H1 (cell line): Measurements from ENCODE around the gene SLC43A2. TPM values are rescaled to one million over a fixed set of nuclear protein-coding genes. Genes with fewer than 3 reads are reported as not detected.
A peak's percentile ranks its signal among the peaks of the same experiment; 100 is the strongest.

ENCODE experiments used
- ATF2 ChIP-seq: IDR thresholded peaks from 2 replicates; pipeline ENCODE4 v1.6.1; 2012; ENCODE audit warnings: low read length, inconsistent platforms
- FOSL1 ChIP-seq: IDR thresholded peaks from 2 replicates; pipeline ENCODE4 v1.6.1; 2011; ENCODE audit warnings: mild to moderate bottlenecking, low read depth, low read length, moderate library complexity; ENCODE audit not compliant: insufficient read depth
- KDM5A ChIP-seq: fragments of 200-600 bp; IDR thresholded peaks from 2 replicates; pipeline ENCODE4 v1.7.1; 2012; ENCODE audit warnings: mild to moderate bottlenecking, low read length, inconsistent platforms, mixed read lengths
- MAX ChIP-seq: IDR thresholded peaks from 2 replicates; pipeline ENCODE4 v1.6.1; 2012; ENCODE audit warnings: inconsistent platforms
- NANOG ChIP-seq: IDR thresholded peaks from 2 replicates; pipeline ENCODE4 v1.6.1; 2011; ENCODE audit warnings: low read length, low read depth, mild to moderate bottlenecking, inconsistent platforms; ENCODE audit not compliant: insufficient read depth, poor library complexity, severe bottlenecking
- PHF8 ChIP-seq: fragments of 200-600 bp; sonication (generic); conservative IDR thresholded peaks from 2 replicates; pipeline ENCODE4 v1.7.1; 2012; ENCODE audit warnings: low read depth, mild to moderate bottlenecking, inconsistent platforms, low read length, moderate library complexity
- POLR2A ChIP-seq, 2 experiments: IDR thresholded peaks; 1 replicate in 1 of 2; 2 replicates in 1 of 2; pipeline ENCODE4 v1.6.1; 2011; ENCODE audit warnings: low read depth in 2 of 2, low read length in 2 of 2, mild to moderate bottlenecking in 2 of 2; ENCODE audit errors: control extremely low read depth in 1 of 2
- POU5F1 ChIP-seq: IDR thresholded peaks from 2 replicates; pipeline ENCODE4 v1.6.1; 2011; ENCODE audit warnings: low read depth, mild to moderate bottlenecking, low read length, moderate library complexity
- SIX5 ChIP-seq: IDR thresholded peaks from 2 replicates; pipeline ENCODE4 v1.6.1; 2011; ENCODE audit warnings: mild to moderate bottlenecking, low read depth, low read length
- SP4 ChIP-seq: IDR thresholded peaks from 2 replicates; pipeline ENCODE4 v1.6.1; 2012; ENCODE audit warnings: low read length, inconsistent platforms
- SRF ChIP-seq: IDR thresholded peaks from 2 replicates; pipeline ENCODE4 v1.6.1; 2011; ENCODE audit warnings: mild to moderate bottlenecking, low read depth, low read length, moderate library complexity
- SUZ12 ChIP-seq: fragments of 200-600 bp; sonication (generic); IDR thresholded peaks from 2 replicates; pipeline ENCODE4 v1.6.1; 2012; ENCODE audit warnings: mild to moderate bottlenecking, inconsistent platforms, low read length, moderate library complexity, mixed read lengths
- TAF7 ChIP-seq: optimal IDR thresholded peaks from 2 replicates; pipeline ENCODE3; 2011; ENCODE audit warnings: low read depth, mild to moderate bottlenecking, inconsistent platforms, low read length, moderate library complexity, borderline replicate concordance
- YY1 ChIP-seq: IDR thresholded peaks from 2 replicates; pipeline ENCODE4 v1.6.1; 2011; ENCODE audit warnings: low read depth, mild to moderate bottlenecking, low read length
- polyA plus RNA-seq, 7 experiments: library from polyadenylated mRNA; depleted of rRNA in 3 of 7; stranded (reverse) in 5 of 7; unstranded in 2 of 7; fragments of >200 nt in 5 of 7; fragments of 200-250 nt in 2 of 7; gene quantifications; 1 replicate in 5 of 7; 2 replicates in 1 of 7; 4 replicates in 1 of 7; pipeline versions ENCODE4 v1.2.1 to v1.2.3, GENCODE V29; 2011 to 2013; ENCODE audit warnings: missing spikeins in 2 of 7, mixed read lengths in 2 of 7
- total RNA-seq: library from RNA; stranded (reverse); fragmentation: NEBNext Ultra II Directional; extraction: Animal tissue kit (Norgen Biotek cat#: 25700); gene quantifications from 2 replicates; pipeline ENCODE4 v1.2.1, GENCODE V29; 2021
- TF ChIP-seq, protein P1 (sequence below): IDR thresholded peaks from 2 replicates; pipeline ENCODE4 v1.6.1; 2011; ENCODE audit warnings: low read length, improper control_type of control experiment

The SLC43A2 gene
- total and polyA plus RNA-seq, 2 of the 8 experiments (the other 6 are each of a cell fraction or from before 2014, with no cell fraction given) = 6.6 to 10.5 TPM

- TF ChIP-seq TAF7 (peak; percentile 77), MAX (peak; percentile 31; the same call in 1 of the 2 replicates), SUZ12 (no peak), PHF8 (no peak), KDM5A (no peak), SRF (no peak), SIX5 (no peak), POU5F1 (no peak), POLR2A (IDR thresholded peaks at IDR 0.05; ENCODE audit: control extremely low read depth in 1 of 2, low read depth in 2 of 2, low read length in 2 of 2) (peak in 1 of 2 experiments; percentile 40; a peak in 2 of 3 replicates), FOSL1 (no peak), ATF2 (no peak), NANOG (no peak), SP4 (no peak), YY1 (0 out of 2 replicates have a peak, but pooled peaks have one; percentile 24)
- TF ChIP-seq, protein P1, sequence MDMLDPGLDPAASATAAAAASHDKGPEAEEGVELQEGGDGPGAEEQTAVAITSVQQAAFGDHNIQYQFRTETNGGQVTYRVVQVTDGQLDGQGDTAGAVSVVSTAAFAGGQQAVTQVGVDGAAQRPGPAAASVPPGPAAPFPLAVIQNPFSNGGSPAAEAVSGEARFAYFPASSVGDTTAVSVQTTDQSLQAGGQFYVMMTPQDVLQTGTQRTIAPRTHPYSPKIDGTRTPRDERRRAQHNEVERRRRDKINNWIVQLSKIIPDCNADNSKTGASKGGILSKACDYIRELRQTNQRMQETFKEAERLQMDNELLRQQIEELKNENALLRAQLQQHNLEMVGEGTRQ = no peak
These were observed 14.8 kb upstream of the SLC43A2 start (continued) for GRCh38 chr17:1643293-1643998.
